Suprapubic skin (tissue), 3 donors: ENCODE results near the gene PPFIA3.

ENCODE experiments used
- POLR2A ChIP-seq, 2 donors: fragments of 450-650 bp; IDR thresholded peaks; one replicate each; pipeline ENCODE4 v1.6.1; 2017; ENCODE audit warnings: antibody characterized with exemption in 2 of 2, mild to moderate bottlenecking in 2 of 2, moderate library complexity in 2 of 2
- TF ChIP-seq, protein P1 (sequence below), 2 donors: fragments of 200-600 bp in 1 of 2; fragments of 450-650 bp in 1 of 2; sonication (generic) in 1 of 2; IDR thresholded peaks; one replicate each; pipeline ENCODE4 v1.5.1; 2016 to 2019; ENCODE audit warnings: antibody characterized with exemption in 2 of 2, mild to moderate bottlenecking in 1 of 2, moderate library complexity in 1 of 2

DNA sequence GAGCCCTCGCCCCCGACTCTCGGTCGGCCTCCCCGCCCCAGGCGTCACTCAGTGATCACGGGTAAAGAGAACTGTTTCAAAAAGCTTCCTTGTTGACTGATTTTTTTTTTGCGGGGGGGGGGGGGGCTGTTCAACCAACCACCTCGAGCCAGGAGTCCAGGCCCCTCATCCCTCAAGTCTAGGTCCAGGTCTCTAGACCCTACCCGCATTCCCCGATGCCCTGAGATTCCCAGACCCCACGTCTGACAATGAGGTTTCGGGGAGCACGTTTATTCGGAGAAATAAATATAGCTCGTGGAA is 31.6 kb downstream of the PPFIA3 start:
- TF ChIP-seq, protein P1, sequence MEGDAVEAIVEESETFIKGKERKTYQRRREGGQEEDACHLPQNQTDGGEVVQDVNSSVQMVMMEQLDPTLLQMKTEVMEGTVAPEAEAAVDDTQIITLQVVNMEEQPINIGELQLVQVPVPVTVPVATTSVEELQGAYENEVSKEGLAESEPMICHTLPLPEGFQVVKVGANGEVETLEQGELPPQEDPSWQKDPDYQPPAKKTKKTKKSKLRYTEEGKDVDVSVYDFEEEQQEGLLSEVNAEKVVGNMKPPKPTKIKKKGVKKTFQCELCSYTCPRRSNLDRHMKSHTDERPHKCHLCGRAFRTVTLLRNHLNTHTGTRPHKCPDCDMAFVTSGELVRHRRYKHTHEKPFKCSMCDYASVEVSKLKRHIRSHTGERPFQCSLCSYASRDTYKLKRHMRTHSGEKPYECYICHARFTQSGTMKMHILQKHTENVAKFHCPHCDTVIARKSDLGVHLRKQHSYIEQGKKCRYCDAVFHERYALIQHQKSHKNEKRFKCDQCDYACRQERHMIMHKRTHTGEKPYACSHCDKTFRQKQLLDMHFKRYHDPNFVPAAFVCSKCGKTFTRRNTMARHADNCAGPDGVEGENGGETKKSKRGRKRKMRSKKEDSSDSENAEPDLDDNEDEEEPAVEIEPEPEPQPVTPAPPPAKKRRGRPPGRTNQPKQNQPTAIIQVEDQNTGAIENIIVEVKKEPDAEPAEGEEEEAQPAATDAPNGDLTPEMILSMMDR (IDR thresholded peaks at IDR 0.05) = no peak
- no peak for TF ChIP-seq POLR2A (IDR thresholded peaks at IDR 0.05)
